Fibroblast of upper back skin (primary cell): ENCODE results near the gene SEMA6A.
A peak's percentile ranks its signal among the peaks of the same experiment; 100 is the strongest.

Source experiments
- DNase-seq: peaks from one replicate; pipeline ENCODE4 v3.0.0-alpha.2; 2013

The SEMA6A gene

GRCh38 chr5:116521173-116521872 lies 53.3 kb downstream of the SEMA6A start:
- peak; percentile 30 for DNase-seq

- no peak for DNase-seq
Observed at GRCh38 chr5:116520771-116521170, 53.9 kb downstream of the SEMA6A start.

GRCh38 chr5:116518423-116518822 lies 56.2 kb downstream of the SEMA6A start:
- DNase-seq = no peak

GRCh38 chr5:116517488-116517887 lies 57.1 kb downstream of the SEMA6A start:
- DNase-seq = no peak

- no peak for DNase-seq
Observed at GRCh38 chr5:116516021-116516420, 58.6 kb downstream of the SEMA6A start.

DNA sequence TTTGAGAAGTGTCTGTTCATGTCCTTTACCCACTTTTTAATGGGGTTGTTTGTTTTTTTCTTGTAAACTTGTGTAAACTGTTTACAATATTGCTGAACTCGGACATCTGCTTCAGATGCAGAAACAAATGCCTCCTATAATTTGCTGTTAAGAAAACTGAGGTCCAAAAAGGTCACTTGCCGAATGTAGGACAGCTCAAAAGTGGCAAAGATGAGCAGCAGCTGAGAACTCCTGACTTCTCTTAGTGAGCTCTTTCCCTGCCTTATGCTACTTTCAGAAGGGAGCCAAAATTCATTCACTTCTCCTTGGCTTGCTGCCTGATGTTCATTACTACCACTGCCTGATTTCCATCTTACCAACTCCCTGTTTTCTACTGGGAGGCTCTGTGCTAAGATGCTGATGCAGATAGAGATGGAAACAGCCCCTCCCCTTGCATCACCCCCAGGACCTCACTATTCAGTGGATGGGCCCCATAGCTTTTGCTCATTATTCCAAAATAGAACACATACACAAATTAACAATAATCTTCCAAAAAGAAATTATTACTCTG lies 60.1 kb downstream of the SEMA6A start:
- no peak for DNase-seq

DNA sequence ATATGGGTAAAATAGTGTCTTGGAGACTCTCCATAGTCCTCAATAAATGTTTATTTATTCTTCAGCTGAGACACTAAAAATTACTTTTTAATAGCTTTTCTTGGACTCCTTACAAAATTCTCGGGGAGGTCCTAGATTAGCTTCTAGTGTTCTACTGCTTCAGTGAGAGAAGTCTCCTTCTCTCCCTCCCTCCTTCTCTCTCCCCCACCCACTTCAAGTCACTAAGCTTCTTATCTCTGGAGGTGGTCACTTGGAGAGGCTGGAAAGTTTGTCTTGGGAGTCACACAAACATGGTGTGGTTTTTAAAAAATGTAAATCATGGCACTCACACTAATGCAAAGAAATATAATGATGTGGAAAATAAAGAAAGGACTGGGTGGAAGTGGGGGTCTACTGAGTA lies 64.1 kb downstream of the SEMA6A start:
- no peak for DNase-seq

DNA sequence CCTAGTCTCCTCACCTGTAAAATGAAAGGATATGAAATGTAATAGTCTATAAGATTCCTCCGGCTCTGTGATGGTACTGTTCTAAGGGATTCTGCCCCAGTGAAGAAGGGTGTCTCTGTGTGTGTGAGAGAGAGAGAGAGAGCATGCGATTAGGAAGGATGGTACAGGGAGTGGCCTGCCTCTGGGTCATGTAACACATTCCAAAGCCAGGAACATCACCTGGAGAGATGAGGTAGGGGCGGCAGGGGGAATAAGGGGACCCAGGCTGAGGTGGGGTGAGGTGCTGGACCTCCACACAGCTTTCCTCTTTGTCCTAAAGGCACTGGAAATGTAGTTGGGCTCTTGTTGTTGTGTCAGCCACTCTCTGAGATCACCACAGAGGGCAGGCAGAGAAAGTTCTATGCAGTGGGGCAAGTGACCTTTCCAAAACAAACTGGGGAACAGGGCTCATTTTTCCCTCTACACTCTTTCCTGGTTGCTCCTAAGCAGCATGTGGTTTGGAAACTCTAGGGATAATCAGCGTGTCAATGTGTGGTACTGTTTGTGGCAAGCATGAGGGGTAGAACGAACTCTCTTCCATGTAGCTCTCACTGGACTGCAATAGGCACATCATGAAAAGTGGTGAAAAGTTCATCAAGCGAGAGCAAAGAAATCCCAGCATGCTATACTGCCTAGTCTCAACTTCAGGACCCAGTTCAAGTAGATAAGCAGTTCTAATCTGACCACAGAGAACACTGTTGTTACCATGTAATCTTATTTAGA lies 65.0 kb downstream of the SEMA6A start:
- DNase-seq = no peak

DNA sequence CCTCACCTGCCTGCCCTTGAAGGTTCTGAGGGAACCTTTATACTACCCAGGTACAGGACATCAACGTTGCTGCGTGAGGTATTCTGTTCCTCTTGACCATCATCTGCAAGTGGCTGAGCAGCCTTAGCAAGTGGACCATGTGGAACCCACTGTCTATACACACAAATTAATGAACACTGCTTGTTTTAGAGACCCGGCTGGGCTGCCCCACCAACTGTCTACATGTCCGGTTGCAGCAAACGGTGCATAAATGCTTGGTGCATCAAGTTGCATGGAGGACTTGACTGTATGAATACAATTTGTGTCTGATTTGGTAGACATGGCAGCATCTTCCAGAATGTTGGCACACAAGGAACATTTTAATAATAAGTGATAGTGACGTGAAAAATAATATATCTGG lies 65.8 kb downstream of the SEMA6A start:
- no peak for DNase-seq

GRCh38 chr5:116507941-116508655 lies 66.5 kb downstream of the SEMA6A start:
- DNase-seq = no peak

- DNase-seq = peak; percentile 93
Observed at GRCh38 chr5:116507051-116507537, 67.5 kb downstream of the SEMA6A start.

- no peak for DNase-seq
Observed at GRCh38 chr5:116506488-116506887, 68.1 kb downstream of the SEMA6A start.

- no peak for DNase-seq
Observed at GRCh38 chr5:116504593-116505166, 69.9 kb downstream of the SEMA6A start.

DNA sequence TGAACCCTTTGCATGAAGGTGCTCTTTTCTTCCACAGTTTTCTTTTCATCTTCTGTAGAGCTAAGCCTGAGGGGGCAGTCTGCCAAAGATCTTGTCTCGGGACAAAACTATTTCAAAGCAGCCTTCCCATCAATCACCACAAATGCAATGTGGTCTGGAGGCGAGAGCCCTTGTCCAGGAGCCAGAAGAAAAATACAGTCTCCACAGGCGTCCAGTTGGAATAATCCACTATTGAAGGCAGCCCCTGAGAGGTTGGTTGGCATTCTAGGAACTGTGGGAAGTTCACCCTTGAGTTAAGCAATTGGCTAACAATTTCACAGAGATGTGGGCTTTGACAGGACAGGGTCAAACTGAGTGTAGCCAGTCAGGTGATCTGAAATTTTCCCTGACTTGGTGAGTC lies 72.0 kb downstream of the SEMA6A start:
- peak; percentile 92 for DNase-seq

DNA sequence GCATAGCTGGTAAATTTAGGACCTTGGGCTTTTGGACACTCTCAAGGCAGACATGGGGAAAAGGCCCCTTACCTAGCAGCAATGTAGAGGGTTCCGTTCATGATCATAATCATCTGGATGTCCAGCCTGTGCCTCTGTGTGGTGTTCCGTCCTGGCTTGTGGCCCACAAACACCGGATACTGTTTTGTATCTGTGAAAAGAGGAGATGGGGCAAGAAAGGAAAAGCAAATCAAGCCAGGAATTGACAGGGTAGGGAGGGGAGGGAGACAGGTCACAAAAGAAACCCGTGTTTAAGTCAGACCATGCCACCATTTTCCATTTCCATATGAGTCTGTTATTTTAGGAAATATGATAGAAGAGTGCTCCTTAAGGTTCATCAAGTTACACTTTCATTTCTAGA lies 72.5 kb downstream of the SEMA6A start:
- DNase-seq = no peak

DNA sequence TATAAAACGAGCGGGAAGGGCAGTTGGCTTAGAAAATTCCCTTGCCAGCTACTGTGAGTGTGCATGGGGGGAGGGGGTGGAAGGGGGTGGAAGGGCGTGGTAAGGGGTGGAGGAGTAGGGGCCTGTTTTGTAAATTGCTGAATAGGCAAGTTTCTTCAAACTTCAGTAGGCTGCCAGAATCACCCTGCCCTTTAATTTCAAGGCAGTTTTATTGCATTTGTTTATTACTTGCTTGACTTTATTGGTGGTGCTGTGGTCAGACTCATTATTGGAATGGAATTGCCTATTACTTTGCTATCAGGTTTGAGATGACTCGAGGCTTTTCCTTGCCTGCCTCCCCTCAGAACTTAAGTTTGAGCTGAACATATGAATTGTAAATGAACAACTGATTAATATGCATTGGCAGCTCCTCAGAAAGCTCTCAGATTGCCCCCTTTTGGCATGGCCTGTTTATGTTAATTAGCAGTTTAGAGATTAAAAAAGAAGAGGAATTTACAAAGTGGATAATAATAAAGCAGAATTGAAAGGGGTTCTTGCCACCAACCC lies 76.0 kb downstream of the SEMA6A start:
- no peak for DNase-seq

DNA sequence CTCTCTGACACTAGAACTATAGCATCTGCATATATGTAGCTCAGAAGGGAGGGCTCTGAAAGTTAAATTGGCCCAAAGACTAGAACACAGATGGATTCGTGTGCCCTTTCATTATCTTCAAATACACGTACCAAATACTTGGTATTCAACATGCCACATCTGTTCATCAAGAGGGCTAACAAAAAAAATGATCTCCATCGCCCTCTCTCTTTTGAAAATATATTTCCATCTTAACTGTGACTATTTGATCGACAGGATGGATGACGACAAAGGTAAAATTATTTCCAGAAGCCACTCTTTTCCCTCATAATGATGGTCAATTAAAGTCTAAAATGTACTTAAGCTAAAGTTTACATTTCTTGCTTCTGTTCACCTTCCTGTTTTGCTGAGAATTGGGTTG lies 77.0 kb downstream of the SEMA6A start:
- DNase-seq = no peak

GRCh38 chr5:116495786-116496357 lies 78.8 kb downstream of the SEMA6A start:
- no peak for DNase-seq

DNA sequence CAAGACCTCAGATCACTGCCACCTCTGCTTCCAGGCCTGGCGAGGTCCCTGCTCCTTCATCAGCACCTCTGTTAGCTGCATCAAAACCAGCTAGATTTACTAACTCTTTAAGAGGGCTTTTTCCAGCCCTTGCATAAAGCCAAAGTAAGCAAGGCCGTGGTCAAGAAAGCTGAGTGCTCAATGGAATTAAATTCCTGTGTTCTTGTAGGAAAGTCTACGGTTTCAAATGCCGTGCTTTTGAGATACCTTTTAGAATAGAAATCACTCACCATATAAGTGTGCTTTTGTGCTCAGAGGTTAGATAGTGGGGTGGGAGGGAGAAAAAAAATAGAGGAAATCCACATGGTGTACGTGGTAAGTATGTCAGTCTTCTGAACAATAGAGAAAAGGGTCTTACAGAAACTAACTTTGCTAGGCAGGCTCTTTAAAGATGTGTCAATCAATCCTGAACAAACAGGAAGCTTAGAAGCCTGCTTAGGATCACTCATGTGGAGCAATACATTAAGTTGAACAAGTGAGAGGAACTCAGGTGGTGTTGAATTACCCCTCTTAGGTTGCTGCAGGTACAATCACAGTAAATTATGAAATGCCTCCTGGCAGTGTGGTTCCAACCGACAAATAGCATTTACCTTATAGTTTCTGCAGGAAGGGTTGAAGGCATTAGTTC lies 79.7 kb downstream of the SEMA6A start:
- DNase-seq = no peak

- DNase-seq = no peak
Observed at GRCh38 chr5:116492776-116493175, 81.8 kb downstream of the SEMA6A start.

DNA sequence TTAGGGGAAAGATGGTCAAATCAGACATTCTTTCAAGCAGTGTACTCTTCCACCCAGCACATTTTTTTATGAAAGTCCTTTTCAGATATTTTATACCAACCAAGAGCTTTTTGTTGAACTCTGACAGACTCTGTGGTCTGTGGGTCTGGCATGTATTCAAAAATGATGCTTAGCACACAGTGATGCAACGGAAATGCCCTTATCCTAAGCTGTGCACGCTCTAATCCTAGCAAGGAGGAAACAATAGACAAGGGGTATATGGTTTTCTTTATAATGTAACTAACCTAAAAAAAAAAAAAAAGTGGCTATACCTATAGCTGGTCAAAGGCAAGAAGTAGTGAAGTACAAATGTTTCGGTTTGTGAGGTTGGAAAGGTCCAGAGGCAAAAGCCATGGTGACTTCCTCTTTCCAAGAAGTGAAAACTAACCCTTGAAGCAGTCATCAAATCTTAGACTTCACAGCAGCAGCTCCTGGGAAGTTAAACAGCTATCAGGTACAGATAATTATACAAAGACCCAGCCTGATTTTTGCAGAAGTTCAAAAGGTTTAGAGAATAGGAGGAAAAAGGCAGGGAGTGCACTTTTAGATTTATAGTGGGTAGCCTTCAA lies 82.5 kb downstream of the SEMA6A start:
- peak; percentile 96 for DNase-seq
